Hepatocyte (in vitro differentiated cells): Measurements from ENCODE around the gene SAP30L. TPM values are rescaled to one million over a fixed set of nuclear protein-coding genes. Genes with fewer than 3 reads are reported as not detected.

Experiments used
- DNase-seq: peaks from one replicate; pipeline ENCODE4 v3.0.0-alpha.2; 2016; ENCODE audit warnings: low spot score
- H2AFZ ChIP-seq: fragments of 200-600 bp; sonication (generic); 2 replicates; pipeline ENCODE4 v1.6.0; 2016; ENCODE audit warnings: antibody characterized with exemption, mild to moderate bottlenecking
- H3K27ac ChIP-seq: fragments of 200-600 bp; sonication (generic); 2 replicates; pipeline ENCODE4 v1.5.1; 2016; ENCODE audit warnings: mild to moderate bottlenecking
- H3K27me3 ChIP-seq: fragments of 200-600 bp; sonication (generic); 2 replicates; pipeline ENCODE4 v1.6.1; 2016
- H3K36me3 ChIP-seq: fragments of 200-600 bp; sonication (generic); replicated peaks from 2 replicates; pipeline ENCODE4 v1.5.1; 2016; ENCODE audit warnings: low read depth; ENCODE audit not compliant: insufficient read depth
- H3K4me1 ChIP-seq: fragments of 200-600 bp; sonication (generic); 2 replicates; pipeline ENCODE4 v1.5.1; 2016; ENCODE audit warnings: mild to moderate bottlenecking, moderate library complexity; ENCODE audit not compliant: insufficient read depth
- H3K4me2 ChIP-seq: fragments of 200-600 bp; sonication (generic); 2 replicates; pipeline ENCODE4 v1.6.0; 2016
- H3K4me3 ChIP-seq: fragments of 200-600 bp; sonication (generic); 2 replicates; pipeline ENCODE4 v1.5.1; 2016; ENCODE audit warnings: mild to moderate bottlenecking
- H3K79me2 ChIP-seq: fragments of 200-600 bp; sonication (generic); 2 replicates; pipeline ENCODE4 v1.6.0; 2017; ENCODE audit warnings: mild to moderate bottlenecking
- H3K9me2 ChIP-seq: fragments of 200-600 bp; sonication (generic); replicated peaks from 2 replicates; pipeline ENCODE4 v1.6.0; 2017; ENCODE audit warnings: mild to moderate bottlenecking; ENCODE audit not compliant: insufficient read depth
- H3K9me3 ChIP-seq: fragments of 200-600 bp; sonication (generic); 2 replicates; pipeline ENCODE4 v1.5.1; 2016; ENCODE audit warnings: low read depth, mild to moderate bottlenecking
- H4K20me1 ChIP-seq: fragments of 200-600 bp; sonication (generic); 2 replicates; pipeline ENCODE4 v1.6.0; 2016; ENCODE audit warnings: mild to moderate bottlenecking; ENCODE audit not compliant: insufficient read depth, poor library complexity, severe bottlenecking
- CTCF ChIP-seq: fragments of 200-600 bp; sonication (generic); IDR thresholded peaks from 2 replicates; pipeline ENCODE4 v1.5.1; 2016; ENCODE audit warnings: antibody characterized with exemption, mild to moderate bottlenecking; ENCODE audit not compliant: poor library complexity
- EZH2 ChIP-seq: fragments of 200-600 bp; sonication (generic); IDR thresholded peaks from 2 replicates; pipeline ENCODE4 v1.6.1; 2016; ENCODE audit warnings: antibody characterized with exemption, mild to moderate bottlenecking, borderline replicate concordance
- EZH2phosphoT487 ChIP-seq: fragments of 200-600 bp; sonication (generic); IDR thresholded peaks from one replicate; pipeline ENCODE4 v1.6.1; 2018; ENCODE audit warnings: antibody characterized with exemption, mild to moderate bottlenecking, low read depth, moderate library complexity; ENCODE audit not compliant: unreplicated experiment, severe bottlenecking
- WGBS: methylation state at CpG from one replicate; pipeline ENCODE4 v1.1.6; 2016; ENCODE audit warnings: low lambda C conversion rate; ENCODE audit errors: missing lambda C conversion rate; 5-methylcytosine and 5-hydroxymethylcytosine counted together
- polyA plus RNA-seq: library from polyadenylated mRNA; unstranded; fragments of >200 nt; fragmentation: Nextera tagmentation; extraction: Ambion mirVana; gene quantifications from 2 replicates; pipeline ENCODE4 v1.2.1, GENCODE V29; 2016
- total RNA-seq: library from RNA; depleted of rRNA; stranded (reverse); fragments of >200 nt; gene quantifications from 2 replicates; pipeline ENCODE4 v1.2.3, GENCODE V29; 2014

SAP30L gene
- total and polyA plus RNA-seq, 2 experiments from 2014 or later = 21.6 to 45.6 TPM

- Histone ChIP-seq H3K9me2 (no peaks in the 10 kb centered on the region), H3K27me3 (no peaks in the 10 kb centered on the region), H2AFZ (no peak overlapping the region), H3K79me2 (peaks cover 43% of the 10 kb centered on the region), H4K20me1 (peaks cover 29% of the 10 kb centered on the region), H3K4me3 (no peak overlapping the region), H3K4me1 (peaks cover 17% of the 10 kb centered on the region), H3K9me3 (no peaks in the 10 kb centered on the region), H3K27ac (no peak overlapping the region), H3K36me3 (no peaks in the 10 kb centered on the region), H3K4me2 (no peak overlapping the region)
- no peak for DNase-seq
- 64% methylated on average over 2 of the region's 2 CpGs for WGBS
- TF ChIP-seq EZH2phosphoT487 = no peak
- TF ChIP-seq EZH2 = no peak
- no peak for TF ChIP-seq CTCF
Measured at GRCh38 chr5:154449786-154450185, 4.0 kb downstream of the SAP30L start.

- no peak for TF ChIP-seq EZH2
- TF ChIP-seq CTCF = no peak
- WGBS = 94% methylated on average over 8 of the region's 8 CpGs
- H3K4me1 ChIP-seq = peaks cover 17% of the 10 kb centered on the region
- no peak overlapping the region for H3K4me3 ChIP-seq
- no peak for DNase-seq
- H3K9me2 ChIP-seq = no peaks in the 10 kb centered on the region
- peaks cover 28% of the 10 kb centered on the region for H4K20me1 ChIP-seq
- H3K79me2 ChIP-seq = peaks cover 39% of the 10 kb centered on the region
- H3K4me2 ChIP-seq = no peak overlapping the region
- no peak overlapping the region for H3K27ac ChIP-seq
- H3K36me3 ChIP-seq = no peaks in the 10 kb centered on the region
- no peak overlapping the region for H2AFZ ChIP-seq
- no peaks in the 10 kb centered on the region for H3K27me3 ChIP-seq
- no peaks in the 10 kb centered on the region for H3K9me3 ChIP-seq
Measured at GRCh38 chr5:154451957-154452356, 6.2 kb downstream of the SAP30L start.

- Histone ChIP-seq H3K9me3 (no peaks in the 10 kb centered on the region), H3K27me3 (no peaks in the 10 kb centered on the region), H3K79me2 (peaks cover 4% of the 10 kb centered on the region), H3K4me2 (no peak overlapping the region), H4K20me1 (no peaks in the 10 kb centered on the region), H3K9me2 (no peaks in the 10 kb centered on the region), H3K4me1 (no peaks in the 10 kb centered on the region), H3K27ac (no peak overlapping the region), H3K36me3 (no peaks in the 10 kb centered on the region), H3K4me3 (no peak overlapping the region), H2AFZ (no peak overlapping the region)
- TF ChIP-seq EZH2phosphoT487 (no peak), EZH2 (no peak), CTCF (no peak)
- no peak for DNase-seq
- WGBS = 94% methylated on average over 5 of the region's 5 CpGs
Measured at GRCh38 chr5:154455585-154455984, 9.8 kb downstream of the SAP30L start.

GRCh38 chr5:154456540-154456939, 10.7 kb downstream of the SAP30L start:
- H3K4me3 ChIP-seq = no peak overlapping the region
- H3K36me3 ChIP-seq = no peaks in the 10 kb centered on the region
- no peaks in the 10 kb centered on the region for H4K20me1 ChIP-seq
- no peaks in the 10 kb centered on the region for H3K79me2 ChIP-seq
- TF ChIP-seq EZH2phosphoT487 (no peak), CTCF (no peak), EZH2 (no peak)
- no peak overlapping the region for H3K27ac ChIP-seq
- no peak overlapping the region for H3K4me2 ChIP-seq
- H3K4me1 ChIP-seq = no peaks in the 10 kb centered on the region
- no peaks in the 10 kb centered on the region for H3K9me3 ChIP-seq
- no peaks in the 10 kb centered on the region for H3K27me3 ChIP-seq
- no peaks in the 10 kb centered on the region for H3K9me2 ChIP-seq
- 100% methylated on average over 3 of the region's 3 CpGs for WGBS
- H2AFZ ChIP-seq = no peak overlapping the region
- DNase-seq = no peak
